HepG2 (cell line): ENCODE measurements around the gene BIRC5. TPM values are rescaled to one million over a fixed set of nuclear protein-coding genes. Genes with fewer than 3 reads are reported as not detected.

Experiments used
- BRD4 ChIP-seq: sonication (generic); formaldehyde crosslinking; IDR thresholded peaks from 2 replicates; pipeline ENCODE4 v1.4.0; 2020; ENCODE audit warnings: missing genetic modification reagents
- CBX1 ChIP-seq: IDR thresholded peaks from one replicate; pipeline ENCODE4 v1.6.1; 2016; ENCODE audit warnings: antibody characterized with exemption, low read depth
- CCAR2 ChIP-seq: fragments of 200-400 bp; formaldehyde crosslinking; optimal IDR thresholded peaks from 2 replicates; pipeline ENCODE3; 2018; ENCODE audit warnings: low read depth, mild to moderate bottlenecking, low read length, moderate library complexity
- CENPX ChIP-seq: sonication (generic); formaldehyde crosslinking; IDR thresholded peaks from 2 replicates; pipeline ENCODE4 v1.9.0; 2021; ENCODE audit warnings: mild to moderate bottlenecking, missing genetic modification reagents, moderate library complexity
- DNMT3B ChIP-seq: conservative IDR thresholded peaks from 2 replicates; pipeline ENCODE4 v1.6.1; 2016; ENCODE audit warnings: missing biosample characterization, control low read depth
- FOXC1 ChIP-seq: sonication (generic); formaldehyde crosslinking; IDR thresholded peaks from 2 replicates; pipeline ENCODE4 v1.8.0; 2022; ENCODE audit warnings: mild to moderate bottlenecking, missing genetic modification reagents, borderline replicate concordance
- HIVEP1 ChIP-seq: sonication (generic); formaldehyde crosslinking; IDR thresholded peaks from 2 replicates; pipeline ENCODE4 v1.4.0; 2020; ENCODE audit warnings: mild to moderate bottlenecking, missing genetic modification reagents
- MYPOP ChIP-seq: sonication (generic); formaldehyde crosslinking; IDR thresholded peaks from 2 replicates; pipeline ENCODE4 v1.8.1; 2023; ENCODE audit warnings: mild to moderate bottlenecking, moderate library complexity, missing genetic modification reagents
- NR2F1 ChIP-seq, 2 experiments: fragments of 450-650 bp in 1 of 2; formaldehyde crosslinking in 1 of 2; IDR thresholded peaks; 2 replicates each; pipeline versions ENCODE4 v1.5.0 to v1.6.1; 2016 to 2020; ENCODE audit warnings: mild to moderate bottlenecking in 1 of 2, missing compliant biosample characterization in 1 of 2, missing genetic modification reagents in 1 of 2, moderate library complexity in 1 of 2
- PHF8 ChIP-seq: sonication (generic); formaldehyde crosslinking; IDR thresholded peaks from 2 replicates; pipeline ENCODE4 v1.5.0; 2020; ENCODE audit warnings: missing genetic modification reagents
- PITX1 ChIP-seq: sonication (generic); formaldehyde crosslinking; IDR thresholded peaks from 2 replicates; pipeline ENCODE4 v1.5.1; 2020; ENCODE audit warnings: mild to moderate bottlenecking, missing genetic modification reagents
- PRPF4 ChIP-seq: fragments of 200-400 bp; formaldehyde crosslinking; IDR thresholded peaks from 2 replicates; pipeline ENCODE4 v1.6.1; 2016; ENCODE audit warnings: low read length, low read depth; ENCODE audit not compliant: poor library complexity, severe bottlenecking
- SETDB1 ChIP-seq: sonication (generic); formaldehyde crosslinking; IDR thresholded peaks from 2 replicates; pipeline ENCODE4 v1.5.1; 2020; ENCODE audit warnings: missing genetic modification reagents, mild to moderate bottlenecking, borderline replicate concordance
- SIX1 ChIP-seq: sonication (generic); formaldehyde crosslinking; IDR thresholded peaks from 2 replicates; pipeline ENCODE4 v1.4.0; 2020; ENCODE audit warnings: missing genetic modification reagents, borderline replicate concordance
- SIX4 ChIP-seq: sonication (generic); formaldehyde crosslinking; IDR thresholded peaks from 2 replicates; pipeline ENCODE4 v1.4.0; 2020; ENCODE audit warnings: missing genetic modification reagents
- ZKSCAN5 ChIP-seq: sonication (generic); formaldehyde crosslinking; IDR thresholded peaks from 2 replicates; pipeline ENCODE4 v1.5.1; 2020; ENCODE audit warnings: mild to moderate bottlenecking, missing genetic modification reagents
- ZMAT5 ChIP-seq: sonication (generic); formaldehyde crosslinking; IDR thresholded peaks from 2 replicates; pipeline ENCODE4 v1.5.0; 2020; ENCODE audit warnings: mild to moderate bottlenecking, low read depth, missing genetic modification reagents, borderline replicate concordance
- ZNF292 ChIP-seq: sonication (generic); formaldehyde crosslinking; IDR thresholded peaks from 2 replicates; pipeline ENCODE4 v1.8.1; 2022; ENCODE audit warnings: mild to moderate bottlenecking, low read depth, missing genetic modification reagents, borderline replicate concordance
- ZNF547 ChIP-seq: sonication (generic); formaldehyde crosslinking; IDR thresholded peaks from 2 replicates; pipeline ENCODE4 v1.5.1; 2020; ENCODE audit warnings: mild to moderate bottlenecking, missing genetic modification reagents
- ZNF883 ChIP-seq: sonication (generic); formaldehyde crosslinking; IDR thresholded peaks from 2 replicates; pipeline ENCODE4 v1.5.1; 2020; ENCODE audit warnings: mild to moderate bottlenecking, missing genetic modification reagents; ENCODE audit errors: not compliant biosample characterization
- polyA plus RNA-seq, 8 experiments: library from polyadenylated mRNA; depleted of rRNA in 3 of 8; stranded (reverse) in 7 of 8; unstranded in 1 of 8; fragments of >200 nt; fragmentation: Illumina TruSeq in 4 of 8; extraction: Trizol in 4 of 8; gene quantifications; 2 replicates each; pipeline versions ENCODE4 v1.2.1 to v1.2.3, GENCODE V29; 2011 to 2016; ENCODE audit warnings: low read depth in 4 of 8, missing spikeins in 1 of 8, mixed read lengths in 1 of 8; ENCODE audit not compliant: insufficient read depth in 1 of 8
- total RNA-seq, 5 experiments: library from RNA; depleted of rRNA; stranded (reverse); fragments of >200 nt; fragmentation: Illumina TruSeq; extraction: Trizol; gene quantifications; 2 replicates each; pipeline ENCODE4 v1.2.3, GENCODE V29; 2016; ENCODE audit warnings: low read depth in 1 of 5
- TF ChIP-seq, protein P1 (sequence below), 2 experiments: sonication (generic) in 1 of 2; formaldehyde crosslinking in 1 of 2; IDR thresholded peaks; 2 replicates each; pipeline versions ENCODE4 v1.4.0 to v1.6.1; 2016 to 2020; ENCODE audit warnings: borderline replicate concordance in 1 of 2, low read depth in 1 of 2, mild to moderate bottlenecking in 1 of 2, missing genetic modification reagents in 1 of 2

Gene BIRC5
- total and polyA plus RNA-seq, 2 of the 13 experiments (the other 11 are each of a cell fraction or from before 2014, with no cell fraction given): 30.3 to 135 TPM

DNA sequence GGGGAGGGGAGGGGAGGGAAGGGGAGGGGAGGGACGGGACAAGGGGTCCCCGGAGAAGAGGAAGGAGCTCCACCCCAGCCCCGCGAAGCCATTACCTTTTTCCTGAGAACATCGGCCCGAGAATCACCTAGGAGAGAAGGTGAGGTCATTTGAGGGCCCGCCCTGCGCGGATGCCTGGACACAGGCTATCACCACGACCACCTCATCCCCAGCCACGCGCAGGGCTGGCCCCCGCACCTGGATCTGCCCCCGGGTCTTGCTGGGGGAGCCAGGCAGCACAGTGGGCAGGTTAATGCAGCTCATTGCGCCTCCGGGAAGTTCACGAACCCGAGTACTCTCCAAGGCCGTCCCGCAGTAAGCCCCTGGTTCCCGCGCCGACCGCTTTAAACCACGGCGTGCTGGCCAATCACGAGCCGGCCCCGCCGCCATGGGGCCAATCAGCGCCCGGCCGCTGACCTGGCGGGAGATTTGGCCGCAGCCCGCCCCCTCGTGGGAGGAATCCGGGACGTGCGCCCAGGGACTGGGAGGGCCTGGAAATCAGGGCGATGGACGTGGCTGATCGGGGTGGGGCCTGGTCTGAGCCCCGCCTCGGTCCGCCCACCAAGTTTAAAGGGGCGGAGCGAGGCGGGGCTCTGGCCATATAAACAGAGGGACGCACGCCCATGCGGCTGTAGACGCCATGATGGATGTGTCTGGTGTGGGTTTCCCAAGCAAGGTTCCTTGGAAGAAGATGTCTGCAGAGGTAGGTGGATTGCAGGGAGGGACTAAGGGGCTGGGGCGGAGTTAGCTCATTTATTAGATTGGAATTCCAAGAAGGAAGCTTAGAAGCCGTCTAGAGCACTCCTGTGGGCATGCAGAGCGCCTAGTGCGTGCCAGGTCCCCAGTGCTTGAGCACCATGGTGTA, 27.1 kb upstream of the BIRC5 start, which contains the start of the genes AFMID and TK1 (continued):
- TF ChIP-seq, protein P1, sequence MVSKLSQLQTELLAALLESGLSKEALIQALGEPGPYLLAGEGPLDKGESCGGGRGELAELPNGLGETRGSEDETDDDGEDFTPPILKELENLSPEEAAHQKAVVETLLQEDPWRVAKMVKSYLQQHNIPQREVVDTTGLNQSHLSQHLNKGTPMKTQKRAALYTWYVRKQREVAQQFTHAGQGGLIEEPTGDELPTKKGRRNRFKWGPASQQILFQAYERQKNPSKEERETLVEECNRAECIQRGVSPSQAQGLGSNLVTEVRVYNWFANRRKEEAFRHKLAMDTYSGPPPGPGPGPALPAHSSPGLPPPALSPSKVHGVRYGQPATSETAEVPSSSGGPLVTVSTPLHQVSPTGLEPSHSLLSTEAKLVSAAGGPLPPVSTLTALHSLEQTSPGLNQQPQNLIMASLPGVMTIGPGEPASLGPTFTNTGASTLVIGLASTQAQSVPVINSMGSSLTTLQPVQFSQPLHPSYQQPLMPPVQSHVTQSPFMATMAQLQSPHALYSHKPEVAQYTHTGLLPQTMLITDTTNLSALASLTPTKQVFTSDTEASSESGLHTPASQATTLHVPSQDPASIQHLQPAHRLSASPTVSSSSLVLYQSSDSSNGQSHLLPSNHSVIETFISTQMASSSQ (IDR thresholded peaks at IDR 0.05; ENCODE audit: low read depth): no peak
- TF ChIP-seq, protein P1 (CRISPR knock-in tag; IDR thresholded peaks at IDR 0.05; ENCODE audit: borderline replicate concordance): peak; percentile 28; the same call in 1 of the 2 replicates
- TF ChIP-seq NR2F1 (CRISPR knock-in tag; IDR thresholded peaks at IDR 0.05) (no peak), CCAR2 (no peak), DNMT3B (peak; percentile 75), PITX1 (peak; percentile 89), PRPF4 (peak; percentile 6), ZNF883 (peak; percentile 87), ZKSCAN5 (CRISPR knock-in tag) (no peak), MYPOP (CRISPR knock-in tag) (peak; percentile 97), BRD4 (CRISPR knock-in tag) (peak; percentile 66; the same call in 1 of the 2 replicates), FOXC1 (CRISPR knock-in tag) (peak; percentile 44; the same call in 1 of the 2 replicates), PHF8 (CRISPR knock-in tag) (peak; percentile 67), HIVEP1 (CRISPR knock-in tag) (peak; percentile 72), ZMAT5 (CRISPR knock-in tag) (no peak), SIX4 (CRISPR knock-in tag) (no peak), CENPX (CRISPR knock-in tag) (no peak), ZNF547 (CRISPR knock-in tag) (peak; percentile 85), ZNF292 (no peak; the same call in 1 of the 2 replicates), SETDB1 (CRISPR knock-in tag) (no peak), SIX1 (CRISPR knock-in tag) (peak; percentile 22; the same call in 1 of the 2 replicates), CBX1 (no peak)
